AG10803 (cell line): ENCODE measurements around the gene GRM5.
A peak's percentile ranks its signal among the peaks of the same experiment; 100 is the strongest.

Experiments used
- DNase-seq: peaks from one replicate; pipeline ENCODE4 v3.0.0; 2010; ENCODE audit warnings: low read depth
- H3K4me3 ChIP-seq: 2 replicates; pipeline ENCODE4 v1.5.1; 2011; ENCODE audit warnings: mild to moderate bottlenecking, low read length, control low read depth
- TF ChIP-seq, protein P1 (sequence below): conservative IDR thresholded peaks from 2 replicates; pipeline ENCODE4 v1.5.1; 2011; ENCODE audit warnings: mild to moderate bottlenecking, low read length, control low read depth, inconsistent platforms

Gene GRM5

DNA sequence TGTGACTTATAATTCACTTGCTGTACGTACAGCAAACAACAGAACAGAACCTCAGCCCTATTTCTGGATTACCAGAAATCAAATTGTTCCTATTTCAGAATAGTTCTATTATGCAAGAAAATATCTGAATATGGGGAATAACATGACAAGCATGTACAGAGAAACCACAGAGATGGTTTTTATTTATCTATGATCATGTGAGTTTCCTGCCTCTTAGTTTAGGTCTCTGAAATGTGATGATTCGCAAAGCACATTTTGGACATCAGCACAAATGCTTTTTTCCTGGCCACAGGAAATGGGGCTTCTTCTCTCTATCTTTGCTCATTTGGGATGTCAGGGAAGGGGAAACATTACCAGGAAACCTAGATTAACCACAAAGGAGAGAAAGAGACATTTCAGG lies 461.5 kb downstream of the GRM5 start:
- peak; percentile 70 for DNase-seq

DNA sequence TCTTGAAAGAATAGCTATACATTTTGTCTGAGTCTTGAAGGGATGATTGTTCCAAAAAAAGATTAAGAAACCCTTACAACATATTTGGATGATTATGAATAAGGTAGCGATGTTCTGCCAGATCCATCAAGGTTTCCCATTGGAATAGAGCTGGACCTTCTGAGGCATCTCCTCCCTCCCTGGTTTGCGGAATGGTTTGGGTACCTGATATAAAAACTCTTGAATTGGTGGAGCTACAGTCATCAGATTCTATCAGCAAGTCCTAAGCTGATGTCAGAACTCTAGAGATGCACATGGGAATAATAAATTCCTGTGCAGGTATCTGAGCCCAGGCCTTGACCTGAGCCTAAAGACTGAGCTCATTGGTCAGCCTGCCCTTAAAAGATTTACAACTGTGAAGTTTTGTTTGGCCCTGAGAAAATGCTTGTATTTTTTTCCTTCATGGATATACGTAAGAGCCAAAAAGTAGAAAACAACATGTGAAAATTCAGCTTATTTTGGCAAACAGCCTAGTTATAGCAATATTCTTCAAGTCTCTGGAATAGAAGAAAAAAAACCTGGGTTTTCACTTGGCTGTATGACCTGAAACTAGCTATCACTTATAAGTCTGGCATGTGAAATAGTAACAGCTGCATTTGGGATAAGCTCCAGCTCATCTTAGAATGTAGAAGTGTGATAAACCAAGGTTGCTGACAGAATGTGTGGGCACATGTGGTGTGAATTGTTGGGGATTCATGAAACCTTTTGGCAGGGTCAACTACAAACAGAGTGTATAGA lies 462.5 kb downstream of the GRM5 start:
- TF ChIP-seq, protein P1, sequence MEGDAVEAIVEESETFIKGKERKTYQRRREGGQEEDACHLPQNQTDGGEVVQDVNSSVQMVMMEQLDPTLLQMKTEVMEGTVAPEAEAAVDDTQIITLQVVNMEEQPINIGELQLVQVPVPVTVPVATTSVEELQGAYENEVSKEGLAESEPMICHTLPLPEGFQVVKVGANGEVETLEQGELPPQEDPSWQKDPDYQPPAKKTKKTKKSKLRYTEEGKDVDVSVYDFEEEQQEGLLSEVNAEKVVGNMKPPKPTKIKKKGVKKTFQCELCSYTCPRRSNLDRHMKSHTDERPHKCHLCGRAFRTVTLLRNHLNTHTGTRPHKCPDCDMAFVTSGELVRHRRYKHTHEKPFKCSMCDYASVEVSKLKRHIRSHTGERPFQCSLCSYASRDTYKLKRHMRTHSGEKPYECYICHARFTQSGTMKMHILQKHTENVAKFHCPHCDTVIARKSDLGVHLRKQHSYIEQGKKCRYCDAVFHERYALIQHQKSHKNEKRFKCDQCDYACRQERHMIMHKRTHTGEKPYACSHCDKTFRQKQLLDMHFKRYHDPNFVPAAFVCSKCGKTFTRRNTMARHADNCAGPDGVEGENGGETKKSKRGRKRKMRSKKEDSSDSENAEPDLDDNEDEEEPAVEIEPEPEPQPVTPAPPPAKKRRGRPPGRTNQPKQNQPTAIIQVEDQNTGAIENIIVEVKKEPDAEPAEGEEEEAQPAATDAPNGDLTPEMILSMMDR = no peak
- peak; percentile 70 for DNase-seq
- no peak overlapping the region for H3K4me3 ChIP-seq

More for the DNA sequence above, 461.5 kb downstream of the GRM5 start:
- TF ChIP-seq, protein P1 = no peak
- H3K4me3 ChIP-seq = no peak overlapping the region

DNA sequence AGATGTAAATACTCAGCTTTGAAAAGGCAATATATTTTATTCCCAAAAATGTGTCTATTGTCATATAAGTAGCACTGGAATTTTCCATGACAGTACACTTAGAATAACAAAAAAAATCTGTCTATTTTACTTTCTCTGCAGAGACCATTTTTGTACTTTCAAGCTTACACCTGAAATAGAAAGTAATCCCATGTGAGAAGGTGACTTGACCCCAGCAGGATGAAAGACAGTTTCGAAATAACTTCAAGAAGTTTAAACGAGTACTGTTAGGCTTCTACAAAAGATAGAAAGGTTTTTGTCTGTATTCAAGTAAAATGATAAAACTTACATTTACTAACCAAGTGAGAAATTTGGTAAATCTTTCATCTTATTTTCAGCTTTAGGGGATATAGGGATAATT lies 468.4 kb downstream of the GRM5 start:
- H3K4me3 ChIP-seq = no peak overlapping the region
- TF ChIP-seq, protein P1 = no peak
- DNase-seq = no peak

DNA sequence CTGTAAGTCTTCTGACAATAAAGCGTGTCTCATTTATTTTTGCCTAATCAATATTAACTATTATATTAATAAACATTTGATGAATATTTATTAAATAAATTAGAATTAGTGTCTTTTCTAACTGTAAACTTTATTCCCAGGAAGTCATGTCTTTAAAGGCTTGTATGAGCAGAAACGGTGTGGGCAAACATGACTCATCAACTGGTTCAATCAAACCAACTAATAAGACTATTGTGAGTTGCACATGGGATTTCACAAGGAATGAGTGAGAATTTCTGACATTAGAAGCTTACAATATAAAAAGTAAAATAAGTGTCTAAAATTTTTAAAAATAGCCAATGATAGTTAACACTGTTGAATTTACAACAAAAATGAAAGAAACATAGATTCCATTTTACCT lies 469.0 kb downstream of the GRM5 start:
- DNase-seq = no peak
- no peak overlapping the region for H3K4me3 ChIP-seq
- TF ChIP-seq, protein P1 = no peak

DNA sequence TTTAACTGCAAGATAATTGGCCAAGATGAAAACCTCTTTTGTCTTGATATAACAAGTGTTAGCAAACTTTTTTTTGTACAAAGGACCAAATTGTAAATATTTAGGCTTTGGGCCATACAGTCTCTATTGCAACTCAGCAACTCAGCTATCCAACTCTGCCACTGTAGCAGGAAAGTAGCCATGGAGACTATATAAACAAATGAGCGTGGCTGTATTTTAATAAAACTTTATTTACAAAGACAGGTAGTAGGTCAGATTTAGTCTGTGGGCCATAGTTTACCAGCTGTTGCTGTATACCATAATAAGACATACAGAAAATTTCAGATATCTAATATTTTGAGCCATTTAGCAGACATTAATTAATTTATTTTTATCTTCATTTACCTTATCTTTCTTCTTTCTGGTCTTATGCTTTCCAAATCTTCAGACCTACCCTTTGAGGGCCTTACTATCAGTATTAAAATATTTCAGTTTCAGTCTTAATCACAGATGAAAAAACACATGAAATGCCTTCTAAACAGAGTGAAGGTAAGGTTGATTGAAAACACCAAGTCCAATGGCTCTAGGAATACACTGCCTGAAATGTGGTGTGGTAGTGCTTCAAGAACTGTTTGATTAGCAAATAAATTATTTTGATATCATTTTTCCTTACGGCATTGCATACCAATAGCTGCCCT lies 471.4 kb downstream of the GRM5 start:
- H3K4me3 ChIP-seq = no peak overlapping the region

DNA sequence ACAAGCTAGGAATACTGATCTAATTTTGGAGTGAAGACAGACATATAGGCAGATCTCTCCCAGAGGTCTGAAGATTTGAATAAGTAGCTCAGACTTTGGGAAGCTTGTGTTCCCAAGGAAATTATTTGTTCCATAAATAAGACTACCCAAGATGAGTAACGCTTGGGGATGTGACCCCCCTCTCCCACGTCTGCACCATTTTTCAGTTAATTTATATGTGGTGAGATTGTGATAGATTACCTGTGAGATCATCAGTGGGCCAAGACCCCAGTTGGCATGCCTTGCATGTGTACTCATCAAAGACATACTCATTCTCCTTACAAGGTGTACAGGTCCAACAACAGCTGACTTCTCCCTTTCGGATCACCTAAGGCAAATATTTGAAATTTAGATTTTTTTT lies 475.4 kb downstream of the GRM5 start:
- TF ChIP-seq, protein P1 = no peak
- DNase-seq = no peak
- no peak overlapping the region for H3K4me3 ChIP-seq

More for the DNA sequence above, 471.4 kb downstream of the GRM5 start:
- TF ChIP-seq, protein P1 = no peak
- DNase-seq = no peak

DNA sequence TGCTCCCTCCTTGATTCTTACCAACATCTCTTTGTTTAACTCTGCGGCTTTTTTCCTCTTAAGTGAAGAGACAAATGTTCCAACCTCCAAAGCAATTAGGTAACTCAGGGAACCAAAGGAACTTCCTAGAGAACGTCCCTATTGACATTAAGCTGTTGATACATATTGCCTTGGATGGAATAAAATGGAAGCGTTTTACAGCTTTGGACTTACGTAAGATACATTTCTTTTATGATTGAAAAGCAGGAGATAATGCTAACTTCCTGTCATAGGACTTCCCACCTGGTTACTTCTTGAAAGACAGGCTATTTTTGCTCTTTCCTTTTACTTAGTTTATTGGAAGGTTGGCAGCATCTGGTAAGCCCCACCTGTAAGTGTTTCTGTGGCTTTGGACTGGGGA lies 482.5 kb downstream of the GRM5 start:
- no peak for DNase-seq
- H3K4me3 ChIP-seq = no peak overlapping the region
- TF ChIP-seq, protein P1 = no peak
